Endothelial cell of umbilical vein (primary cell): Measurements from ENCODE around the gene SCN3B. TPM values are rescaled to one million over a fixed set of nuclear protein-coding genes. Genes with fewer than 3 reads are reported as not detected.

ENCODE experiments used
- BruUV-seq: library from RNA; stranded (reverse); fragments of 400-500 nt; replicated peaks from 2 replicates; lab custom pipeline; 2021; lab: Mats Ljungman, UMichigan
- CTCF ChIA-PET: fragments of 300-600, 350-600 bp; sonication (Branson Sonifier 250); formaldehyde crosslinking; loops from one replicate; lab custom pipeline; 2021; ENCODE audit warnings: antibody characterized with exemption, inconsistent platforms; lab: Charles Lee
- POLR2A ChIA-PET: fragments of 300-600, 350-600 bp; sonication (Branson Sonifier 250); formaldehyde crosslinking; loops from one replicate; lab custom pipeline; 2021; ENCODE audit warnings: antibody characterized with exemption, inconsistent platforms; lab: Charles Lee
- DNase-seq: peaks from one replicate; pipeline ENCODE4 v3.0.0-alpha.2; 2011; ENCODE audit warnings: low read depth, low spot score
- FAIRE-seq: peaks from 2 replicates; lab custom pipeline; 2011; peaks lifted over from hg19 to GRCh38; lab: Jason Lieb, UNC
- H2AFZ ChIP-seq: 2 replicates; pipeline ENCODE4 v1.6.0; 2012; ENCODE audit warnings: low read depth, low read length, control low read depth, inconsistent platforms
- H3K27ac ChIP-seq: 2 replicates; pipeline ENCODE4 v1.5.1; 2011; ENCODE audit warnings: low read depth, mild to moderate bottlenecking, control low read depth, low read length, moderate library complexity; ENCODE audit not compliant: insufficient read depth
- H3K27me3 ChIP-seq, 2 experiments: 2 replicates each; pipeline versions ENCODE4 v1.6.0 to v1.6.1; 2011; ENCODE audit warnings: low read length in 2 of 2, mixed read lengths in 1 of 2; ENCODE audit not compliant: control insufficient read depth in 2 of 2, insufficient read depth in 2 of 2
- H3K36me3 ChIP-seq, 2 experiments: 2 replicates in 1 of 2; 3 replicates in 1 of 2; pipeline ENCODE4 v1.5.1; 2011; ENCODE audit warnings: low read length in 2 of 2, mild to moderate bottlenecking in 1 of 2, moderate library complexity in 1 of 2; ENCODE audit not compliant: control insufficient read depth in 2 of 2, insufficient read depth in 2 of 2; ENCODE audit errors: extremely low read depth in 1 of 2
- H3K4me1 ChIP-seq: 3 replicates; pipeline ENCODE4 v1.5.1; 2011; ENCODE audit warnings: mild to moderate bottlenecking, low read length; ENCODE audit not compliant: control insufficient read depth, insufficient read depth; ENCODE audit errors: extremely low read depth
- H3K4me2 ChIP-seq: 2 replicates; pipeline ENCODE4 v1.6.1; 2011; ENCODE audit warnings: low read length, control low read depth, mixed read lengths; ENCODE audit not compliant: insufficient read depth
- H3K4me3 ChIP-seq, 3 experiments: fragments of 200-600 bp in 1 of 3; sonication (generic), shearing (Covaris generic) in 1 of 3; replicated peaks in 1 of 3; 2 replicates each; pipeline ENCODE4 v1.5.1; 2011 to 2016; ENCODE audit warnings: control low read depth in 3 of 3, low read length in 3 of 3, mild to moderate bottlenecking in 2 of 3, inconsistent platforms in 1 of 3, low read depth in 1 of 3, moderate library complexity in 1 of 3; ENCODE audit not compliant: insufficient read depth in 1 of 3
- H3K79me2 ChIP-seq: 2 replicates; pipeline ENCODE4 v1.6.0; 2012; ENCODE audit warnings: low read length, inconsistent platforms; ENCODE audit not compliant: control insufficient read depth, insufficient read depth
- H3K9ac ChIP-seq: replicated peaks from 2 replicates; pipeline ENCODE3; 2011; ENCODE audit warnings: low read length, control low read depth; ENCODE audit not compliant: insufficient read depth; ENCODE audit errors: extremely low read depth
- H3K9me1 ChIP-seq: replicated peaks from 3 replicates; pipeline ENCODE4 v1.6.0; 2011; ENCODE audit warnings: mild to moderate bottlenecking, low read length; ENCODE audit not compliant: control insufficient read depth, insufficient read depth; ENCODE audit errors: extremely low read depth
- H3K9me3 ChIP-seq: replicated peaks from 2 replicates; pipeline ENCODE4 v1.5.1; 2012; ENCODE audit warnings: low read length, inconsistent platforms; ENCODE audit not compliant: control insufficient read depth, insufficient read depth
- H4K20me1 ChIP-seq: replicated peaks from 2 replicates; pipeline ENCODE3; 2011; ENCODE audit warnings: mild to moderate bottlenecking, low read length; ENCODE audit not compliant: control insufficient read depth, insufficient read depth; ENCODE audit errors: extremely low read depth
- CTCF ChIP-seq, 2 donors: IDR thresholded peaks; 1 replicate in 1 of 2; 2 replicates in 1 of 2; pipeline ENCODE4 v1.5.1; 2011; ENCODE audit warnings: low read length in 2 of 2, mild to moderate bottlenecking in 2 of 2, moderate library complexity in 2 of 2, control low read depth in 1 of 2, inconsistent platforms in 1 of 2, low read depth in 1 of 2; ENCODE audit not compliant: insufficient read depth in 1 of 2; ENCODE audit errors: extremely low read depth in 1 of 2
- EZH2 ChIP-seq: IDR thresholded peaks from 2 replicates; pipeline ENCODE4 v1.6.1; 2012; ENCODE audit warnings: borderline replicate concordance, low read depth, mild to moderate bottlenecking, moderate library complexity, low read length, inconsistent platforms; ENCODE audit not compliant: severe bottlenecking
- GATA2 ChIP-seq: IDR thresholded peaks from 2 replicates; pipeline ENCODE4 v1.7.0; 2011; ENCODE audit warnings: low read depth, mild to moderate bottlenecking, moderate library complexity, mixed read lengths, low read length; ENCODE audit not compliant: insufficient read length, insufficient read depth
- JUN ChIP-seq: IDR thresholded peaks from 2 replicates; pipeline ENCODE4 v1.6.1; 2011; ENCODE audit warnings: borderline replicate concordance, low read depth; ENCODE audit not compliant: insufficient read length, insufficient read depth
- MAX ChIP-seq: IDR thresholded peaks from 2 replicates; pipeline ENCODE4 v1.6.1; 2011; ENCODE audit not compliant: insufficient read depth, insufficient read length
- MYC ChIP-seq: IDR thresholded peaks from one replicate; pipeline ENCODE4 v1.6.1; 2011; ENCODE audit warnings: mild to moderate bottlenecking, low read depth, low read length
- POLR2AphosphoS5 ChIP-seq: IDR thresholded peaks from 2 replicates; pipeline ENCODE4 v1.6.1; 2012; ENCODE audit warnings: low read depth, mild to moderate bottlenecking, control low read depth, low read length, moderate library complexity; ENCODE audit not compliant: insufficient read depth
- dilution Hi-C: fragments of 300-500 bp; cut with MboI; formaldehyde crosslinking; loops from one replicate; pipeline ENCODE4 v1.15.0; 2019; ENCODE audit warnings: low sequenced_read_pairs; ENCODE audit not compliant: extremely low pct_ligation_motif_present
- intact Hi-C: fragments of 100-400 bp; cut with micrococcal nuclease; formaldehyde crosslinking; loops from one replicate; pipeline ENCODE4 v1.10.0; 2022
- polyA plus RNA-seq, 4 experiments: library from polyadenylated mRNA; depleted of rRNA in 3 of 4; stranded (reverse) in 3 of 4; unstranded in 1 of 4; fragments of >200 nt; gene quantifications; 2 replicates each; pipeline versions ENCODE4 v1.2.1 to v1.2.3, GENCODE V29; 2011 to 2012; ENCODE audit warnings: missing spikeins in 1 of 4
- total RNA-seq: library from RNA; stranded (reverse); gene quantifications from 2 replicates; pipeline ENCODE4 v1.2.3, GENCODE V29; 2021

The SCN3B gene
- total and polyA plus RNA-seq, 2 donors (not counting 3 experiments of a cell fraction or from before 2014, with no cell fraction given) = 0.72 to 1.4 TPM

- H3K9me3 ChIP-seq = no peaks in the 10 kb centered on the region
- no peaks in the 10 kb centered on the region for H3K4me1 ChIP-seq
- ChIA-PET POLR2A (no interaction called here), CTCF (interaction anchor here (1.2 to 1.9 kb wide), 2 partner anchors 23 to 27 kb away, joined by 3 to 9 read pairs; no protein-coding TSS in a partner anchor)
- no peaks in the 10 kb centered on the region for H3K9me1 ChIP-seq
- H3K27me3 ChIP-seq = no peaks in the 10 kb centered on the region
- no peak overlapping the region for H3K27ac ChIP-seq
- H2AFZ ChIP-seq = no peak overlapping the region
- dilution Hi-C loops = no loop called here
- H4K20me1 ChIP-seq = no peaks in the 10 kb centered on the region
- FAIRE-seq (no peak), DNase-seq (no peak)
- no peak overlapping the region for H3K9ac ChIP-seq
- H3K4me2 ChIP-seq = no peak overlapping the region
- no peaks in the 10 kb centered on the region for H3K36me3 ChIP-seq
- BruUV-seq = no TSS peak
- intact Hi-C loops = no loop called here
- H3K79me2 ChIP-seq = no peaks in the 10 kb centered on the region
- TF ChIP-seq POLR2AphosphoS5 (no peak), JUN (no peak), MYC (no peak), CTCF (IDR thresholded peaks at IDR 0.05; ENCODE audit: extremely low read depth in 1 of 2, insufficient read depth in 1 of 2, low read depth in 1 of 2, low read length in 2 of 2) (no peak), GATA2 (no peak), EZH2 (no peak), MAX (no peak)
- no peak overlapping the region for H3K4me3 ChIP-seq
Observed at GRCh38 chr11:123603666-123604065, 50.8 kb downstream of the SCN3B start.
